DOHH2 (cell line): ENCODE measurements around the gene BABAM2.

Experiments used
- H3F3A ChIP-seq: fragments of 200-600 bp; sonication (generic), shearing (Covaris generic); 2 replicates; pipeline ENCODE4 v1.6.0; 2016; ENCODE audit warnings: antibody characterized with exemption, mild to moderate bottlenecking; ENCODE audit not compliant: control insufficient read depth, insufficient read depth
- H3K27ac ChIP-seq: fragments of 200-600 bp; sonication (generic); 2 replicates; pipeline ENCODE4 v1.5.1; 2014; ENCODE audit warnings: low read depth, mild to moderate bottlenecking, low read length, moderate library complexity
- H3K27me3 ChIP-seq: fragments of 200-600 bp; sonication (generic); 2 replicates; pipeline ENCODE4 v1.6.1; 2014; ENCODE audit warnings: mild to moderate bottlenecking, low read length, mixed read lengths; ENCODE audit not compliant: control insufficient read depth
- H3K36me3 ChIP-seq: fragments of 200-600 bp; sonication (generic); 2 replicates; pipeline ENCODE4 v1.6.1; 2014; ENCODE audit warnings: mild to moderate bottlenecking, low read length, moderate library complexity, mixed read lengths; ENCODE audit not compliant: control insufficient read depth
- H3K4me1 ChIP-seq: fragments of 200-600 bp; sonication (generic); 2 replicates; pipeline ENCODE4 v1.6.1; 2014; ENCODE audit warnings: mild to moderate bottlenecking, low read length, mixed read lengths; ENCODE audit not compliant: control insufficient read depth
- H3K4me2 ChIP-seq: fragments of 200-600 bp; sonication (generic); 2 replicates; pipeline ENCODE4 v1.6.0; 2014; ENCODE audit warnings: mild to moderate bottlenecking, low read length, moderate library complexity
- H3K4me3 ChIP-seq: fragments of 200-600 bp; sonication (generic); 2 replicates; pipeline ENCODE4 v1.5.1; 2014; ENCODE audit warnings: mild to moderate bottlenecking, low read length, mixed read lengths
- H3K79me2 ChIP-seq: fragments of 200-600 bp; sonication (generic); 2 replicates; pipeline ENCODE4 v1.6.1; 2014; ENCODE audit warnings: mild to moderate bottlenecking, low read length, mixed read lengths; ENCODE audit not compliant: control insufficient read depth
- H3K9me2 ChIP-seq: fragments of 200-600 bp; sonication (generic); replicated peaks from 2 replicates; pipeline ENCODE4 v1.6.1; 2014; ENCODE audit warnings: mild to moderate bottlenecking, low read length, mixed read lengths; ENCODE audit not compliant: control insufficient read depth
- H3K9me3 ChIP-seq: fragments of 200-600 bp; sonication (generic); 2 replicates; pipeline ENCODE4 v1.6.1; 2014; ENCODE audit warnings: antibody characterized with exemption, low read length, mixed read lengths; ENCODE audit not compliant: control insufficient read depth, insufficient read depth
- H4K20me1 ChIP-seq: fragments of 200-600 bp; sonication (generic); 2 replicates; pipeline ENCODE4 v1.6.0; 2014; ENCODE audit warnings: low read depth, mild to moderate bottlenecking, antibody characterized with exemption, low read length, moderate library complexity; ENCODE audit not compliant: control insufficient read depth, insufficient read depth
- EZH2phosphoT487 ChIP-seq: fragments of 200-600 bp; sonication (generic); IDR thresholded peaks from 2 replicates; pipeline ENCODE4 v1.6.1; 2017; ENCODE audit warnings: borderline replicate concordance, mild to moderate bottlenecking, antibody characterized with exemption, low read length, moderate library complexity, mixed read lengths
- TF ChIP-seq, protein P1 (sequence below): fragments of 200-600 bp; sonication (generic); IDR thresholded peaks from one replicate; pipeline ENCODE4 v1.5.1; 2014; ENCODE audit warnings: antibody characterized with exemption, mild to moderate bottlenecking, low read depth, low read length; ENCODE audit not compliant: poor library complexity, severe bottlenecking

BABAM2 gene

DNA sequence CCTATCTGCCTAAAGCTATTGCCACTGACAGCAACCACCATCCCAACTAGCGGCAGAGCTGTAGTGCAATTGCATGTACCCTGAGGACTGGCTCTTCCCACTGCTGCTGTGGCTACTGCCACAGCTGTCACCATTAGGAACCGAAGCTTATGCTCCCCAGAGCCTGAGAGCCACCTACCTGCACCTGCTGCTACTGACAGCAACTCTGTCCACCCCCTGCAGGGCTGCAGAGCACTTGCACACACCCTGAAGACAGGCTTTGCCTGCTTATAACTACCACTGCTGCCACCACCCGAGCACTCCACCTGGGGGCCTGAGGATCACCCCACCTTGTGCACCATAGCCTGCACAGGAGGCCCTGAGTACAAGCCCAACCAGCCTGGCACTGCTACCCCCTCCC lies 284.5 kb downstream of the BABAM2 start:
- no peak overlapping the region for H3K4me2 ChIP-seq
- no peaks in the 10 kb centered on the region for H3K9me3 ChIP-seq
- no peaks in the 10 kb centered on the region for H3K79me2 ChIP-seq
- H3K27ac ChIP-seq: no peak overlapping the region
- H3K27me3 ChIP-seq: no peaks in the 10 kb centered on the region
- no peaks in the 10 kb centered on the region for H3K36me3 ChIP-seq
- H3K9me2 ChIP-seq: no peaks in the 10 kb centered on the region
- H4K20me1 ChIP-seq: no peaks in the 10 kb centered on the region
- no peak overlapping the region for H3K4me3 ChIP-seq
- no peak for TF ChIP-seq EZH2phosphoT487
- TF ChIP-seq, protein P1, sequence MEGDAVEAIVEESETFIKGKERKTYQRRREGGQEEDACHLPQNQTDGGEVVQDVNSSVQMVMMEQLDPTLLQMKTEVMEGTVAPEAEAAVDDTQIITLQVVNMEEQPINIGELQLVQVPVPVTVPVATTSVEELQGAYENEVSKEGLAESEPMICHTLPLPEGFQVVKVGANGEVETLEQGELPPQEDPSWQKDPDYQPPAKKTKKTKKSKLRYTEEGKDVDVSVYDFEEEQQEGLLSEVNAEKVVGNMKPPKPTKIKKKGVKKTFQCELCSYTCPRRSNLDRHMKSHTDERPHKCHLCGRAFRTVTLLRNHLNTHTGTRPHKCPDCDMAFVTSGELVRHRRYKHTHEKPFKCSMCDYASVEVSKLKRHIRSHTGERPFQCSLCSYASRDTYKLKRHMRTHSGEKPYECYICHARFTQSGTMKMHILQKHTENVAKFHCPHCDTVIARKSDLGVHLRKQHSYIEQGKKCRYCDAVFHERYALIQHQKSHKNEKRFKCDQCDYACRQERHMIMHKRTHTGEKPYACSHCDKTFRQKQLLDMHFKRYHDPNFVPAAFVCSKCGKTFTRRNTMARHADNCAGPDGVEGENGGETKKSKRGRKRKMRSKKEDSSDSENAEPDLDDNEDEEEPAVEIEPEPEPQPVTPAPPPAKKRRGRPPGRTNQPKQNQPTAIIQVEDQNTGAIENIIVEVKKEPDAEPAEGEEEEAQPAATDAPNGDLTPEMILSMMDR: no peak
- no peaks in the 10 kb centered on the region for H3F3A ChIP-seq
- no peaks in the 10 kb centered on the region for H3K4me1 ChIP-seq

GRCh38 chr2:28178946-28179345 lies 288.4 kb downstream of the BABAM2 start:
- H3F3A ChIP-seq: no peaks in the 10 kb centered on the region
- H3K4me1 ChIP-seq: no peaks in the 10 kb centered on the region
- H3K36me3 ChIP-seq: no peaks in the 10 kb centered on the region
- H3K9me2 ChIP-seq: no peaks in the 10 kb centered on the region
- H3K9me3 ChIP-seq: no peaks in the 10 kb centered on the region
- no peaks in the 10 kb centered on the region for H4K20me1 ChIP-seq
- TF ChIP-seq, protein P1: no peak
- no peak for TF ChIP-seq EZH2phosphoT487
- H3K4me2 ChIP-seq: no peak overlapping the region
- no peaks in the 10 kb centered on the region for H3K79me2 ChIP-seq
- H3K27me3 ChIP-seq: no peaks in the 10 kb centered on the region
- no peak overlapping the region for H3K27ac ChIP-seq
- H3K4me3 ChIP-seq: no peak overlapping the region

- TF ChIP-seq, protein P1: no peak
- no peak for TF ChIP-seq EZH2phosphoT487
- Histone ChIP-seq H3K36me3 (no peaks in the 10 kb centered on the region), H3K27ac (no peak overlapping the region), H3K4me1 (no peaks in the 10 kb centered on the region), H3K9me2 (no peaks in the 10 kb centered on the region), H3K9me3 (no peaks in the 10 kb centered on the region), H3K4me2 (no peak overlapping the region), H3K4me3 (no peak overlapping the region), H3K27me3 (no peaks in the 10 kb centered on the region), H4K20me1 (no peaks in the 10 kb centered on the region), H3F3A (no peaks in the 10 kb centered on the region), H3K79me2 (no peaks in the 10 kb centered on the region)
Observed at GRCh38 chr2:28181801-28182200, 291.3 kb downstream of the BABAM2 start.

DNA sequence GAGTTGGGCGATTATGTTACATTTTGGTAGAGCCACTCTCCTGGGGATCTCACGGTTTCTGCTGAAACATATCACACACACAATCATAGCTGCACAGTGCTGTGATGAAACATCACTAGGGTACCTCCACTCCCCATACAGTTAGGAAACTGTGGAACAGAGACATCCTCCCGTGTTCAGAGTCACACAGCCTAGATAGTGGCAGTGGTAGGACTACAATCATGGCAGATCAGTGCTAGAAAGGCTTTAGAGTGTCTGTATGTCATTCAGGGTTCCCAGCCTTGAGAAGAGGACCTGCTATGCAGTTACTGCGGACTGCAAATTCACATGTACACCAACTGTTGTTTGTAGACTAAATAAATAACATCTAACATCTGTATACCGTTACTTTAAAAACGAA lies 291.8 kb downstream of the BABAM2 start:
- Histone ChIP-seq H3K27me3 (no peaks in the 10 kb centered on the region), H3K79me2 (no peaks in the 10 kb centered on the region), H3F3A (no peaks in the 10 kb centered on the region), H3K4me2 (no peak overlapping the region), H3K4me1 (no peaks in the 10 kb centered on the region), H4K20me1 (no peaks in the 10 kb centered on the region), H3K27ac (no peak overlapping the region), H3K9me2 (no peaks in the 10 kb centered on the region), H3K9me3 (no peaks in the 10 kb centered on the region), H3K36me3 (no peaks in the 10 kb centered on the region), H3K4me3 (no peak overlapping the region)
- TF ChIP-seq, protein P1: no peak
- TF ChIP-seq EZH2phosphoT487: no peak
